GM18873 (cell line): ENCODE data around the gene LIMS2.

Experiments used
- ATAC-seq: cut with Tn5 transposase; IDR thresholded peaks from one replicate; pipeline ENCODE4 v1.9.1; 2021; ENCODE audit warnings: mild to moderate bottlenecking, moderate library complexity, moderate number of reproducible peaks; ENCODE audit not compliant: unreplicated experiment, low FRiP score

LIMS2 gene, protein sequence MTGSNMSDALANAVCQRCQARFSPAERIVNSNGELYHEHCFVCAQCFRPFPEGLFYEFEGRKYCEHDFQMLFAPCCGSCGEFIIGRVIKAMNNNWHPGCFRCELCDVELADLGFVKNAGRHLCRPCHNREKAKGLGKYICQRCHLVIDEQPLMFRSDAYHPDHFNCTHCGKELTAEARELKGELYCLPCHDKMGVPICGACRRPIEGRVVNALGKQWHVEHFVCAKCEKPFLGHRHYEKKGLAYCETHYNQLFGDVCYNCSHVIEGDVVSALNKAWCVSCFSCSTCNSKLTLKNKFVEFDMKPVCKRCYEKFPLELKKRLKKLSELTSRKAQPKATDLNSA

DNA sequence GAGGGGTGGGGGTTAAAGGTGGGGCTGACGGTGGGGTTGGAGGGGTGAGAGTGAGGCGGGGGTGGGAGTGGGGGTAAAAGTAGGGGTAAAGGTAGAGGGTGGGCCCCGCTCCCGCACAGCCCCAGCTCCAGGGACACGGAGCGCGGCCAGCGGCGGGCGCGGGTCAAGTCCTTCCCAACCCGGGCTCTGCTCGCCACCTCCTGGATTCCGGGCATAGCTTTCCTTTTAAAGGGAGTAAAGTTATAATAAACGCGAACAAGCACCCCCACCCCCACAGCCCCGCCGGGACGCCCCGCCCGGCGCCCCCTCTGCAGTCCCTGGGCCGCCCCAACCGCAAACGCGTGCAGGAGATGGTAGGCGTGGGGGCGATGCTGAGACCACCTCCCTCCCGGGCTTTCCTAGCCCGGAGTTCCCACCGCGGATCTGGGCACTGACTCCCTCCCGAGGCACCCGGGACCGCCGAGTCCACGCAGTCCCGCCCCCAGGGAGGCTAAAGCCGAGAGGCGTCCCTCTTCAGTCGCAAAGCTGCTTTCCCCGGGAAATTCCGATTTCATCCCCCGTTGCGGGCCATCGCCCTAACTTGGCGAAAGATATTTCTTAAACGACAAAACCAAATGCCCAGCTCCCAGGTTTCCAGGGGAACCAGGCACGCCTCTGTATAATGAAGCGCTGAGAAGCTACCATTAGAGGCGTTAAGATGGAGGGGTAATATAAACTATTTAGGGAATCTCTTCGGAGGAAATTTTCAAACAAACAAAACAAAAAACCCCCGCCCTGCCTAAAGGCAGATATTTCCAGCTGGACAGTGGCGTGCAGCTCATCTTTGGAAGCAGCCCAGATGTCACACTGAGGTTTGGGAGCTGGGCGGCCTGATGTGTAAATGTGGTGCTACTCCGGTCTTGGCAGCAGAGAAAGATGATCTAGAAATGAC, at the start of gene LIMS2:
TSS of gene LIMS2 (minus strand) at position 200 of the 931 bp plus-strand sequence. CDS start 506 bp downstream, outside the sequence.
- no peak for ATAC-seq

DNA sequence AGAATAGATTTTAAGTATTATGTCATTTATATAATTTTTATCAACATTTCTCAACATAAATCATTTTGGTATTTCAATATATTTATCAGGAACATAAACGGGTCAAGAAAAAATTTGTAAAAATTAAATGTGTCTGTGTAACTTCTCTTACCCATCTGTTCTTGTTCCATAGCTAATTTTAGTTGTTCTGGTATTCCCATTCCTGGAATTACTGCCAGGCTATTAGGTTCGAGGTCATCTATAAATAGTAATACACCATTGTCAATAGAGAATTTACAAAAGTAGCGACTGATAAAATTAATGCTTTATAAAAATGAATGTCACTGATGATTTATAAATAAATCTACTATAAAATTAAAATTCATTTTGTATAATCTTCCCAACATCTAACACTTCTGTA, 47.5 kb upstream of the LIMS2 start:
- ATAC-seq: no peak

DNA sequence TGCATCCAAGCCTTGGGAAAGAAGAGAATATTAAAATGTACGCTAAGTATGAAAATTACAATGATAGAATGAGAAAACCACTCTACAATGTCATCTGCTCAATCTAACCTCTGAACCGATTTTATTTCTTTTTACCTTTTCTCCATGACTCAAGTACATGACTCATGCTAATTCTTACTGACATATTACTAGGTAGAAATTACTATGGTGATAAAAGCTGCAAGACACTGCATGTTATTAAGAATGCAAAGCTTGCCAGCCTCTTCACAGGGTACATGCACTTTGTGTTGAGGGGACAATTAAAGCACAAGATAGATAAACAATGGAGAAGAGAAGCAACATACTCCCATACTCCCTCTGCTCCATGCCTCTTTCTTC, 46.6 kb upstream of the LIMS2 start:
- ATAC-seq: no peak

- ATAC-seq: no peak
These were observed 46.1 kb upstream of the LIMS2 start for GRCh38 chr2:127721311-127721977.

GRCh38 chr2:127719301-127720218, 44.2 kb upstream of the LIMS2 start:
- no peak for ATAC-seq

- no peak for ATAC-seq
These were observed 42.9 kb upstream of the LIMS2 start for GRCh38 chr2:127718271-127718670.

GRCh38 chr2:127715778-127716449, 40.6 kb upstream of the LIMS2 start:
- no peak for ATAC-seq

DNA sequence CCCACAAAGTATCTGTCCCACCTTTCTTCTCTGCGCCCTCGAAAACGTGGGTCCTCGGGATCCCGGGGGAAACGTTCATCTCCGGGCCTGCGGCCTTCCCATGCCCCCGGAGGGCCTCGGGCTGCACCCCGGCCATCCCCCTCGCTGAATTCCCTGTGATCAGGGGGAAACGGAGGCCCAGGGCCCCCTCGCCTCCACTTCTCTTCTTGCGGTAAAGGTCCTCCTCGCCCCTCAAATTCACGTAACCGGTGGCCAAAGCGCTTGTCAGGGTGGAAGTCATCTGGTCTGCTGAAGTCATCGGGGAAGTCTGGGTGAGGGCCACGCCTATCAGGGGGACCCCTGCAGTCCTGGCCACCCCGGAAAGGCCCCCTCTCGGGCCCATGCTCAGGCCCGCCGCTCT, 38.2 kb upstream of the LIMS2 start:
- ATAC-seq: no peak

DNA sequence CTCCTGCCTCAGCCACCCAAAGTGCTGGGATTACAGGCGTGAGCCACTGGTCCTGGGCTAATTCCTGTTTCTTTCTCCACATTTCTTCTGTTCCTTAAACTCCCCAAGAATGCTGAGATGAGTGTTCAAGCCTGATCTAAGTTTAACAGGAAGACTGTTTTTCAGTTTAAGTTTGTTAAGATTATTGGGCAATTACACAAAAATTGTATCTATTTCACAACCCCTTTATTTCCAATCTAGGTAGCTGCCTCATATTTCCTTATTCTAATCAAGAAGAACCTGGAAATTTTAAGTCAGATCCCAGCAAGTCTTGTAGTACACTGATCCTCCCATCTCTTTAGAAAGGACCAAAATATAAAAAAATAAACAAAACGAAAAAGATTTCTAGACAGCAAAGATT, 37.7 kb upstream of the LIMS2 start:
- ATAC-seq: no peak

DNA sequence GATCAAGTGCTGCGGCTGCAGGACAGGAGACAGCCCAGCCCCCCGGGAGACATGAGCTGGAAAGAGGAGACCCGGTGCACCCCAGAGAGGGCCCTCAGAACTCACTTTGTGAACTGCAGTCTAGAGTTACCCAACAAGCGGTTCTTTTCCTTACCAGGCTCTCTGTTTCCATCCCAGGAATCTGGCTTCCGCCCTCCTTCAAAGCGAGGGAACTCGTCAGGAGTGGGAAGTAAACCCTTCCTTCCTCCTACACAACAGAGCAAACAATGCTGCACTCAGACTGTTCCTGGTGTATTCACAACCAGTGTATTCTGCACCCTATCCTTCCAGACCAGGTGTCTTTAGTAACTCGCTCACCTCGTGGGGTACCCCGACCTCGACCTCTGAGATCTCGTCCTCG, 34.0 kb upstream of the LIMS2 start:
- ATAC-seq: no peak

GRCh38 chr2:127707890-127708648, 32.7 kb upstream of the LIMS2 start:
- no peak for ATAC-seq

DNA sequence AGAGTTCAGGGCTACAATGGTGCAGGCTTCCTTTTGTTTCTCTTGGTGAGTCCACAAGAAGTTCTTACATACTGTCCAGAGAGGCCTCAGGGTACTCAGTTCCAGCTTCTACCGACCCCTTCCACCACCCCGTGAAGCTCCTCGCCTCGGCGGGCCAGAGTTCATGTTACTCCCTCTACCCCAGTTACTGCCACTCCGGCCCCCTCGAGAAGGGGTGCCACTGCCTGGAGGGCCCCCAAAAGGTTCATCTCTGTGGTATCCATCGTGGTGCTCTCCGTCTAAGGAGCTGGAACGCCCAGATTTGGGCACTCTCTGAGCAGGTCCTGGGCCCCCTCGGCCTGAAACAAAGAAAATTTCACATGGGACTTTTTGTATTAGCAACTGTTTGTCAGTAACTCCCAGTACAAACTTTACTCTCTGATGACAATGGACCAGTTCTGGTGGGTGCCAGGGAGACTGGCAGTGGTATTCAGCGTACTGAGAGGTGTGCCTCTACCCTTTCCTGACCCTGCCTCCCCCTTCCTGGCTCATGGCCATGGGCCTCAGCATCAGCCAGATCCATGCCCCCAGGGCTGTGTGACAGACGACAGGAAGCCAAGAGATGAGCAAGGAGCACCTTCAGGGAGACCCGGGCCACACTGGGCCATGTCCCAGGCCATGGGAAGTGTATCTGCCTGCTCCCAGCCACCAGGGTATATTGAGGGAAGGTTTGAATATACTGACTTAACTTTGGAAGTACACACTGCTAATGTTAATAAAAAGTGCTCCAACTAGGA, 31.1 kb upstream of the LIMS2 start:
- ATAC-seq: no peak

DNA sequence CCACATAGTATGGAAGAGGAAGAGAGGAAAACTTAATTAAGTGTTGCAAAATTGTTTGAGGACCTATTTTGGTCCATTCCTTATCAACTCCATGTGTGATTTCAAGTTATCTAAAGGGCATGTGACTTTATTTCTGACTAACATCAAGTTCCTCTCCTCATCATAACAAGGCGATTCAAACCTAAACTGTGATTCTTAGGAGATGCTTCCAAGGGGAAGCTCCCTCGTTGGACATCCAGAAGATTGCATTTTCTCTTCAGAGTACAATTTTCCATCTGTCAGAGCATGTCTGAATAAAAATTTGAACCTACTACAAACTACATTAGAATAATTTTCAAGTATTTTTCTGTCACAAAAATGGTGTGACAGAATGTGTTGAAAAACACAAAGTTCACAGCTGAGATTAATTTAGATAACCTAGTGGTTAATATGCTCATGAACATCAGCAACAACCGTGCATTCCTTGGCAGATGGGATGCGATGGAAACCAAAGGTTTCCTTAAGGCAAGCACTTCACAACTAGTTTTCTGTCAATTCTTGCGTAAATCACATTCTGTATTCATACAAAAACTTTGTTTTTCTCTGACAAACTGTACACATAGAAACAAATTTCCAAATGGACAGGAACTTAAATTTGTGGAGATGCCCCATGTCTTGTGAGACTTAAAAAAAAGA, 30.2 kb upstream of the LIMS2 start:
- ATAC-seq: no peak

DNA sequence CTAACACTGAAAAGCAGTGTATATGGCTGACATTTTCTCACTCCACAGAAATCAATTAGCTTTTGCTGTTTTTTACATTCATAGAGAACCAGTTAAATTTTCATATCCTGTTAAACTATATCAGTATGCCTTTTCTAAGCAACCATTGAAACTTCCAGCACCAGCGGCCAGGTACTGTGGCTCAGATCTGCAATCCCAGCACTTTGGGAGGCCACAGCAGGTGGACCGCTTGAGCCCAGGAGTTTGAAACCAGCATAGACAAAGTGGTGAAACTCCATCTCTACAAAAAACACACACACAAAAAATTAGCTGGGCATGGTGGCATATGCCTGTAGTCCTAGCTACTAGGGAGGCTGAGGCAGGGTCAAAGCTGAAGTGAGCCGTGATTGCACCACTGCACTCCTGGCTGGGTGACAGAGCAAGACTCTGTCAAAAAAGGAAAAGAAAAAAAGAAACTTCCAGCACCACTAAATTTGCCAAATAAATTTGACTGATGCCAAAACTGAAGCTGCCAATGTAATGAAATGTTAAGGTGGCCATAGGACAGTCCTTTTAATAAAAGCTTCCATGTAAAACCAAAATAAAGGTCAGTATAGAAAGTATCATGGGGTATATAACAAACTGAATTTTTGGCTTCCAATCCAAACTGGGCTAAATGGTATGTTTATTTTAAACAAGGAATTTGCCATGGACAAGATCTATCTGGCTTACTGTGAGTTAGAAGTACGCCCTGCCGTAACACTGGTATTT, 29.5 kb upstream of the LIMS2 start:
- no peak for ATAC-seq

DNA sequence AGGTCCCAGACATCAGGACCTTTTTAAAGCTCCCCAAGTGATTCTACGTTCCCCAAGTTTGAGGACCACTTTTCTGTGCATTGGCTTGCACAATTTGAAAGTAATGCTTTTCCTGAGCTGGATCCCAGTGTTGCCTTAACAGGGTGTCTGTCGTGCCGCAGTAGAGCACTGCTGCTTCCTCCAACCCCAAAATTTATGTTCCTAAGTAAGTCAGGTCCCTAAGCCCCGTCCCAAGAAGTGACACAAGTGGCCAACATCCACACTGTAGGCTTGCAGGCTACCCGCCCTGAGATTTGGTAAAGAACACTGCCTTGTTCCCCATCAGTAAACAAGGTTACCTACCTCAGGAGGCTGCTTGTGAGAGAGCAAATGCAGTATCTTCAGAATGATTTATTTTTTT, 28.0 kb upstream of the LIMS2 start:
- ATAC-seq: no peak

DNA sequence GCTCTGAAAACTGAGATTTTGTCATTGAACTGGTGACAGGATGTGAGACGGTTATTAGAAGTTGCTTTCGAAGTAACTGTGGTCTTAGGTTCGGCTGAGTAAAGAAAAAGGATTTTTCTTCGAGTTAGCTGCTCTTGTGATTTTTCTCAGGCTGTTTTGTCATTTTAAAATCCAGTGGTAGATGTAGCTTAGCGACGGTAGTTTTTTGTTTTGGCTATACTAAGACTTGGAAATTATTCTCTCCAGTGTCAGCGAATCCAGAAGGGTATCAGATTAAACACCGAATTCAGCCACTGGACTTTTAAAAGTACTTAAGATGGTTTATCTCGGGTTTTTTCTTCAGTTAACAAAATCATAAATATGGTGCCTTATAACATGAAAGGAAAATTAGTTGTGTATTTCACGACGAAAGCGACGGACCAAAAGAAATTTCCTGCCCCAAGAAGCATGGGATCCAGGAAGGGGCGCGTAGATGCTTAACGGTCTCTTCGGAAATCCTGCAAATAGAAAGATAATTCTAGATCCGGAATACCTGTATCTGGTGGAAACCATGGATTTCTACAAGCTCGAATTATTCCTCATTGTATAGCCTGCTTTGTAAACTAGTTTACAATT, 27.2 kb upstream of the LIMS2 start:
- ATAC-seq: no peak
